Raji (cell line): Measurements from ENCODE around the gene DGKD.

Experiments used
- POLR2A ChIP-seq: IDR thresholded peaks from 2 replicates; pipeline ENCODE4 v1.6.1; 2011; ENCODE audit warnings: low read depth, low read length, control low read depth; ENCODE audit not compliant: insufficient read depth

DGKD gene

DNA sequence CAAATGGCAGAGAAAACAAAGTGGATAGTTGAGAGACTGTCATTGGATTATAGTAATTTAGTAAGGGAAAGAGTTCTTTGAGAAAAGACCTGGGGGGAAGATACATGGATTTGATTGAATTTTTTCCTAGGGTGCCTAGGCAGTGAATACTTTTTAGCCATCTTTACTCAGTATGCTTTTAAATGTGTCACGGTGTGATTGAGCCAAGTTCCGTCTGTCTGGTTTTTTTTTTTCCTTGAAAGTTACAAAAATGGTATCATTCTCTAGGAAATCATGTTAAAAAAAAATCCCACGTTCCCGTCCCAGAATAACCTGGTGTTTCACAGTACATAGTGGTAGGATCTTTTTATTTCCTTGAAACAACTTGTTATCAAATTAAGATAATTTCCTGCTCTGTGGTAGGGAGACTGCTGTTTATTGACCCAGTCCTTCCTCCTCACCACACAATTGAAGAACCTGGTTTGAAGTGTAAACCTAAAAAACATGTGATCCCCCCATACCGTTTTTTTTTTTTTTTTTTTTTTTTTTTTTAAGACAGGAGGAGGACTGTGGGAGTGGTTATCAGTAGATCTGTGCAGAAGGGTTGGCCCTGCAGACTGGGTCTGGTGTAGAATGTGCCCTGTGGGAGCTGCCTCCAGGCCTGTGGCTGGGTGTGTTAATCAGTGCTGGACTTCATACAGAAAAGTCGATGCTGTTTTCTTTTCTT lies 55.1 kb downstream of the DGKD start:
- TF ChIP-seq POLR2A: no peak

DNA sequence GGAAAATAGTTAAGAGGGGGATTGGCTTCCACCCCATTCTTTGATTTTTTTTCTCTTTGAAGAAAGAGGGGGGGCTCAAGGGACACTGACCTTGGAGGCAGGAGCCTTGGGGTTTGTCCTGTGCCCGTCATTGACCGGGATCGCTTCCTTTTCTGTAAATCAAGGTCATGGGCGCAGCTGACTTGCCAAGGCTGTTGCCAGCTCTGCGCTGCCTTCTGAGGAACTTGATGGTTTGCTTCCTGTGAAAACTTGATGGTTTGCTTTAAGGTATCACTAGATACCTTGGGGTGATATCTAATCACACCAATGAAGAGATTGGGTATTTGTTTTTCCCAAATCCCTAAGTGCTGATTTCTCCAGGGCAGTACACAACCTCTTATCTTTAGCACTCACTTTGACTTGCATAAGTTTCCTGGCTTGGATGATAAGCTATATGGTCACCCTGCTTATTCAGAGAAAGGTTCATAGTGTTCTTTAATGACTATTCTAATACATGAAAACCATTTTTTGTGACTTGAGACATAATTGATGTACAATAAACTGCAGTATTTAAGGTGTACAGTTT lies 56.0 kb downstream of the DGKD start:
- TF ChIP-seq POLR2A: no peak

DNA sequence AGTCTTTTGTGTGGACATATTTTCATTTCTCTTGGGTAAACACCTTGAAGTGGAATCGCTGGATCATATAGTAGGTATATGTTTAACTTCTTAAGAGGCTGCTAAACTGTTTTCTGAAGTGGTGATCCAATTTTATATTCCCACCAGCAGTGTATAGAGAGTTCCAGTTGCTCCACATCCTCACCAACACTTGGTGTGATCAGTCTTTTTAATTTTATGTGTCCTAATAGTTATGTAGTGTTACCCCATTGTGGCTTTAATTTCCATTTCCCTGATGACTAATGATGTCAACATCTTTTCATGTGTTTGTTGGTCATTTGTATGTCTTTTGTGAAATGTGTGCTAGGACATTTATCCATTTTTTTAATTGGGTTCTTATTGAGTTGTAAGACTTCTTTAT lies 56.9 kb downstream of the DGKD start:
- TF ChIP-seq POLR2A: no peak

DNA sequence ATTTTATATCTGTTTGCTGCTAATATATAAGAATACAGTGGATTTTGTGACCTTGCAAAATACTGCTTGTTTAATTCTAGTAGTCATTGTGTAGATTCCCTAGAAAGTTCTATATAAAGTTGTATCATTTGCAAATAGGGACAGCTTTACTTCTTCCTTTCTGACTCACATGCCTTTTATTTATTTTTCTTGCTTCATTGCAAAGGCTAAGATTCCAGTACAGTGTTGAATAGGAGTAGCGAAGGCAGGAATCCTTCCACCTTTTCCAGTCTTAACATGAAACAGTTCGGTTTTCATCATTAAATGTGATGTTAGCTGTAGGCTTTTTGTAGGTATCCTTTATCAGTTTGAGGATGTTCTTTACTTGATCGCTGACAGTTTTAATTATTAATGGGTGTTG lies 58.1 kb downstream of the DGKD start:
- TF ChIP-seq POLR2A: no peak

DNA sequence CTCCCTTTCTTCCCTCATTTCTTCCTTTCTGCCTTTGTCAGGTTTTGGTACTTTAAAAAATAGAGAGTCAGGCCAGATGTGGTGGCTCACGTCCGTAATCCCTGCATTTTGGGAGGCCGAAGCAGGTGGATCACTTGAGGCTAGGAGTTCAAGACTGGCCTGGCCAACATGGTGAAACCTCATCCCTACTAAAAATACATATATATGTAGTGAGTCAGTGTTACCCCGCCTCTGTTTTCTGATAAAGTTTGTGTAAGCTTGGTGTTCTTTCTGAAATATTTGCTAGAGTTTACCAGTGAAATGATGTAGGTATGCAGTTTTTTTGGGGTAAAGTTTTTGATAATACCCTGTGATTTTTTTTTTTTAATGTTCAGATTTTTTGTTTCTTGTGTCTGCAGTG lies 58.8 kb downstream of the DGKD start:
- TF ChIP-seq POLR2A: no peak

DNA sequence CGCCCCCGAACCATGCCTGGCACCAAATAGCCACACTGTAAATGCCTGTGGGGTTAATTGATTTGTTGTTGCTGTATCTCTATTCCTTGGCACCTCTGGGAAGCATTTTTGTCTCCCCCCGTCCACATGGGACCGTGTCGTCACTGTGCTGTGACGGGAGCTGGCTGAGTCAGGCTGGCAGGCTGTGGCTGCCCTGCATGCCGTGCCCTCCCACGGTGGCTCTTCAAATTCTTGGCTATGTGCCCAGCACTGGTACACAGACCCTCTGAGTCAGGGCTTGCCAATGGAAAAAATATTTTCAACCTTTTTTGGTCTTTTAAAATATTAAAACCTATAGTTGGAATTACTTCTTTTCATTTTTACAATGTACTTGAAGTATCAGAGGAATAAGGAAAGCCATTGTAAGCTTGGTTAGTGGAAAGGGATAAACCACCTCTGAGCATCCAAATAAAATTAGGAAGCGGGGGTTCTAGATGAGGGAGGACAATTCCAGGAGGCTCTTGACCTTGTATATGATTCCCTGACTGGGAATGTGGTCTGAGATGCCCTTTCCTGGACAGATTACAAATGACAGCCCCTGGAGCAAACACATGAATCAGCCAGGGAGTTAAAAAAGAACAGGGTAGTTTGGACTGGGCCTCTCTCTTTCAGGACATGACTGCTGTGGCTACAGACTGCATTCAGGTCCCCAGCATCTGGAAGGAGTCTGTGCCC lies 59.4 kb downstream of the DGKD start:
- TF ChIP-seq POLR2A: no peak

DNA sequence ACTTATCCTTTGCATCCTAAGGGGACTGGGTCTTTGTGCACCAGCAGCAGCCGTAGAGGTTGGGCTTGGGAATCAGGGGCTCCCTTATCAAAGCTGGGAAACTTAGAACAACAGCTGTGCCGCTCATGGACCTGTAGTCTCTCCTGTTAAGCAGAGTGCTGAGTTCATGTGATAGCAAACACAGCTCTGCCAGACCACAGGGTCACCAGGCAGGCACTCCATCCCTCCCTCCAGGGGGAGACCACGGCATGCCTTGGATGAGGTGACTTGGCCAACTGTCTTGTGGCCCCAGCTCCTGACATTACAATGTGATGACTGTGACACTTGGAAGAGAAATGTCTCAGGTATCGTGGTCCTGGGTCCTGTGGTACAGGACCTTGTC lies 60.0 kb downstream of the DGKD start:
- no peak for TF ChIP-seq POLR2A

DNA sequence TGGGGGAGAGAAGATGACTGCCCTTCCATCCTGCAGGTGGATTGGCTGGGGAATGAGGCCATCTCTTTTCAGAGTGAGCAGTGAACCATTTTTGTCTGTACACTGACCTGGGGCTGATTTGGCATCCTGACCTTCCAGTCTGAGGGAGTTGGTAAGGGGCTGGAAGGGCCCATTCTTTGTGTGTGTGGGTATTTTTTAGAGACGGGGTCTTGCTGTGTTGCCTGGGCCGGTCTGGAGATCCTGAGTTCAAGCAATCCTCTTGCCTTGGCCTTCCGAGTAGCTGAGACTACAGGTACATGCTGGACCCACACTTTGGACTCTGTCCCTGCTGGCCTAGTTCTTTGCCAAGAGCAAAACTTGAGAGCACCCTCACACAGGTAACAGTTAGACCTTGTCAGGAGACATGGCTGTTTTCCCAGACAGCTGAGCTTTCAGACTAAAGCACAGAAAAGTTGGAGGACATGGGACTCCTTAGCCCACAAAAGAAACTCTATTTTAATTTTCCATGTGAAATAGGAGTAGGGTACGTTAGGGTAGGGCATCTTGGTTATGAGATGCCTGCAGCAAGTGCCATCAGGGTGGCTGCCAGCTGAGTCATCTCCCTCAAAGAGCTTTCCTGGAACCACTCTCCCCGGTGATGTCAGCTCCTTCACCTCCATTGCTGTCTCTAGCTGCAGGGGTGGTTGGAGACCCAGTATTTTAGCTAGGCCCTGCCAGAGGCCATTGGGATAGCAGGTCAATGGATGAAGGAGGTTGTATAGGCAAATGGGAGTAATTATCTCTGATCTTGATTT lies 60.7 kb downstream of the DGKD start:
- TF ChIP-seq POLR2A: no peak

DNA sequence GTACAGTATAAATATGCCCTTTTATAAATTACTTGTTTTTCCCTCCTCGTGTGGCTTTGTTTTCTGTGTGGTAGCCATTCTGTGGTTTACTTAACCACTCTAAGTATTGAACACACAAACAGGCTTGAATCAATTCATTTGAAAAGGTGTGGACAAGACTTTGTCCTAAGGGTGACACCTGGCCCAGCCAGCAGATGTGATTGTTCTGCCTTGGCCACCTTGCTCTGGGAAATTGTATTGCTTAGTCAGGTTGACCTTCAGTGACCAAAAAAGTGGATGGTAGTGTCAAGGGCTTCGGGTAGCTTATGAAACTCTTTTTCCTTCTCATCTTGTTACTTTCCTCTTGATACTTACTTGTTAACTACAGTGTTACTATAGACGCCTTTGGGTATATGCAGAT lies 61.9 kb downstream of the DGKD start:
- TF ChIP-seq POLR2A: no peak

DNA sequence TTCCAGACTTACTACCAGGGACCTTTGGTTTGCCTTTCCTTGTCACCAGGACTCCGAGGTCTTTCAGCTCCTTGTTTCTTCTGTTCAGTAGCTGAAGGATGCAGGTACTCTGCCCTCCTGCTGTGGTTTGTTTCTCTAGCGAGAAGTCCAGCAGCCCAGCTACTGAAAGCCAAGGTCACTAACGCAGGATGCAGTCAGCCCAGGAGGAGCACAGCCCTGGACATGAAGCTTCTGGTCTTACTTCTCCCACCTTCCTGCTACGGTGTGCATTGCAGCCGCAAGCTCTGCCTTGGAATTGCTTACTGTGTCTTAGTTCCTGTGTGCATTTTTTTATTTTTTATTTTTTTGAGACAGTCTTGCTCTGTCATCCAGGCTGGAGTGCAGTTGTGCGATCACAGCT lies 62.4 kb downstream of the DGKD start:
- no peak for TF ChIP-seq POLR2A

DNA sequence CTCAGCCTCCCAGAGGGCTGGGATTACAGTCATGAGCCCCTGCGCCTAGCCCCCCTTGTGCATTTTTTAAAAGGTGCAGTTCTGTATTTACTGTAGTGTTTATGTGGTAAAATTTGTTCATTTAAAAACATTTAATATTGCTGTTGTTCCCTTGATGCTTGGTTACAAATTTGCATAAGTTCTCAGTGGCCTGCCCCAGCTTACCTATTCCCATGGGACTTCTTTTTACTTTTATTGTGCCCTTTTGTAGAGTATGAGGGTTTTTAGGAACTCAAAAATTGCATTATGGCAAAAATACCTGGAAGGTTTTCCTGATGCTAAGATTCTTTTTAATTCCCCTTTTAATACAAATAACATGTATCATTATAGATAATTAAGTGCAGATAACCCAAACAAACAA lies 63.0 kb downstream of the DGKD start:
- TF ChIP-seq POLR2A: no peak

DNA sequence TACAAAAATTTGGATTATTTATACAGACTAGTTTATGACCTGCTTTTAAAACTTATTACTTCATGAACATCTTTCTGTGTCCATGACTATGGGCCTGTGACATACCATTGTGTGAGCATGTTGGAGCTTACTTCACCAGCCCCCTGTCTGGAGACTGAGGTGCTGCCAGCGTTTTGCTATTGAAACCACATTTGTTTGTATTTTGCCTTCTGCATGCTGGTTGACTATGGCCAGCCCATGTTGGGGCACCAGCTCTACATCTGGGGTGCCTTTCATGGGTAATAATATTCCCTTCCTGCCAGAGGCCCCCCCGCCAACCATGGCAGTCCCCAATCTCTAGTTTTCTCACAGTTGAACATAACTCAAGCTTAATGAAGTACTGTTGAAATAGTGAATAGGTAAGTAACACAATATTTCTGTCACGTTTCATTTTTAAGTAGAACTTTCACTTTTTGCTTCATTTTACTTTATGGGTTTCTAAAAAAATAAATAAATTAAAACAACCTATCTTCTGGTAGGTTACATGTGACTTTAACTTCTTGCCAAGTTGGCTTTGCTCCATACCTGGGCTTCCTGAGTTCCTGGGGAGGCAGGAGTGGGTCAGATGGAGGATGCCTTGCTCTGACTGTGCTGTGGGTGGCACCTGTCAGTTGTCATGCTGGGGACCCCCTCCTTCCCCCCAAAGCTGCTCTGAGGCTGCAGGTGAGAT lies 63.9 kb downstream of the DGKD start:
- TF ChIP-seq POLR2A: no peak

DNA sequence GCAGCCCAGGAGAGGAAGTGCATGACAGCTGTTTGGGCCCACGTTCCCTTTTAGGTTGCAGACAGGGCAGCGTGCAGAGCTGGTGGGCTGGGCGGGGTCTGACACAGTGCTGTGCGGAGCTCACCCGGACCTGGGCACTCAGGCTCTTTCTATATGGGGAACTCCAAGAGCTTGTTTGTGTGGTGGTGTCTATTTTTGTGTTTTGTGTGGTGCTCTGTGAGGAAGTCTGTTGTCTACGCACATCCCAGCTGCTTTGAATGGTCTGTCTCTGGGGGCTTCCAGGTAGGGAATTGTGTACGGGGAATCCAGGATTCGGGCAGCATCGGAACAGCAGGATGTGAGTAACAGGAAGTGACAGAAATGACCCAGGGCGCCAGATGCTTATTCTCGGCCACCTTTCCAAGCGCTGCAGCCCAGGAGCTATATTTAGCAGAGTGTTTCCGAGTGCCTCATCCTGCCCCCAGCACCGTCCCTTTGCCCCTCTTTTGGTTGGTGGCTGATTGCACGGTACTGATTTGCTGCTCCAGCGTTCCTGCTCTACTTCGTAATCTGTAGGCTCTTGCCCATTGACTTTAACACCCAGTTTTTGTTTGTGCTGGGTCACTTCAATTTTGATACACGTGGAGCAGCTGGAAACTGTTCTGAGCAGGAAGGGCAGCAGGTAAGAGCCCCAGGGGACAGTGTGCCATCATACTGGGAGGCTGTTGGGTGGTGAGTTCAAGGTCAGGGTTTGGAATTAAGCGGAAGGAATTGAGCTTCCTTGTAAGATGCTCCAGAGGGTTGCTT lies 64.7 kb downstream of the DGKD start:
- TF ChIP-seq POLR2A: no peak

DNA sequence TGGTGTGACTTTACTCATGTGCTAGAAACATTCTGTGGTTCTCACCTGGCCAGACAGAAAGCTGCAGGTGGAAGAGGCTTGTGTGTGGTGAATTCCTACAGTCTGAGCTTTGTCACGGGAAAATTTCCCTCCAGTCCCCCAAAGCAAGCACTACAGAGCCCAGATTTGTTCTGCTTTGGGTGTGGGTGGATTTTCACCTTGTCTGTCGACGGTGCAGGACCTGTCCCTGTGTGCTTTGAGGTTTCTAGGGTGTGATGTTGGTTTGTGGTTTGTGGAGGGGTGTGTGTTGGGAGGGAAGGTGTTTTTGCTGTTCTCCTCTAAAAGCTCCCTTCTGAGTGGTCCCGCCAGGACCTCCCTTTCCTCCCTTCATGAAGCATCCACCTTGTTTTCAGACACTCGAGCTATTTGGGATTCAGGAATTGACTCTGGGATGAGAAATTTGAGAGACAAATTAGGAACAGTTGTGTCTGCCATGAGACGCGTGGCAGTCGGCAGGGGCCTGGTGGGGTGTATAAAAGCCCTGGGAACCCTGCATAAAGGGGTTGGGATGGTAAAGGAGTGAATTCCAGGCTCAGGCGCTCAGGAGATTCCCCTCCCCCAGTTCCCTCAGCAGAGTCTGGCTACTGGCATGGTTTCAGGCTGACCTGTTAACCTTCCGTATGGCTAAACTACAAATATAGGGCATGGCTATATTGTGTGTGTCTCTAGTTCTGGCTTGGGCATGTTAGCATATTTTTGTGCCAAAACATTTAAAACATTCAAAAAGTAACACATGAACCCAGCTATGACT lies 65.5 kb downstream of the DGKD start:
- no peak for TF ChIP-seq POLR2A
